BE2C (cell line): ENCODE measurements around the gene MPRIP.

Experiments used
- DNase-seq: peaks from one replicate; pipeline ENCODE4 v3.0.0-alpha.2; 2020
- H3K27me3 ChIP-seq: fragments of 250-450 bp; sonication (Bioruptor Pico); 2 replicates; pipeline ENCODE4 v1.5.1; 2020; ENCODE audit warnings: mild to moderate bottlenecking
- H3K36me3 ChIP-seq: fragments of 250-450 bp; sonication (Bioruptor Pico); 2 replicates; pipeline ENCODE4 v1.5.1; 2020; ENCODE audit warnings: mild to moderate bottlenecking
- H3K4me1 ChIP-seq: fragments of 250-450 bp; sonication (Bioruptor Pico); 2 replicates; pipeline ENCODE4 v1.5.1; 2020
- H3K4me3 ChIP-seq: 2 replicates; pipeline ENCODE4 v1.5.1; 2011; ENCODE audit warnings: low read depth, low read length
- H3K9me3 ChIP-seq: fragments of 250-450 bp; sonication (Bioruptor Pico); 2 replicates; pipeline ENCODE4 v1.5.1; 2020
- TF ChIP-seq, protein P1 (sequence below): IDR thresholded peaks from 2 replicates; pipeline ENCODE4 v1.5.1; 2012; ENCODE audit warnings: mild to moderate bottlenecking, low read depth, low read length

MPRIP gene

DNA sequence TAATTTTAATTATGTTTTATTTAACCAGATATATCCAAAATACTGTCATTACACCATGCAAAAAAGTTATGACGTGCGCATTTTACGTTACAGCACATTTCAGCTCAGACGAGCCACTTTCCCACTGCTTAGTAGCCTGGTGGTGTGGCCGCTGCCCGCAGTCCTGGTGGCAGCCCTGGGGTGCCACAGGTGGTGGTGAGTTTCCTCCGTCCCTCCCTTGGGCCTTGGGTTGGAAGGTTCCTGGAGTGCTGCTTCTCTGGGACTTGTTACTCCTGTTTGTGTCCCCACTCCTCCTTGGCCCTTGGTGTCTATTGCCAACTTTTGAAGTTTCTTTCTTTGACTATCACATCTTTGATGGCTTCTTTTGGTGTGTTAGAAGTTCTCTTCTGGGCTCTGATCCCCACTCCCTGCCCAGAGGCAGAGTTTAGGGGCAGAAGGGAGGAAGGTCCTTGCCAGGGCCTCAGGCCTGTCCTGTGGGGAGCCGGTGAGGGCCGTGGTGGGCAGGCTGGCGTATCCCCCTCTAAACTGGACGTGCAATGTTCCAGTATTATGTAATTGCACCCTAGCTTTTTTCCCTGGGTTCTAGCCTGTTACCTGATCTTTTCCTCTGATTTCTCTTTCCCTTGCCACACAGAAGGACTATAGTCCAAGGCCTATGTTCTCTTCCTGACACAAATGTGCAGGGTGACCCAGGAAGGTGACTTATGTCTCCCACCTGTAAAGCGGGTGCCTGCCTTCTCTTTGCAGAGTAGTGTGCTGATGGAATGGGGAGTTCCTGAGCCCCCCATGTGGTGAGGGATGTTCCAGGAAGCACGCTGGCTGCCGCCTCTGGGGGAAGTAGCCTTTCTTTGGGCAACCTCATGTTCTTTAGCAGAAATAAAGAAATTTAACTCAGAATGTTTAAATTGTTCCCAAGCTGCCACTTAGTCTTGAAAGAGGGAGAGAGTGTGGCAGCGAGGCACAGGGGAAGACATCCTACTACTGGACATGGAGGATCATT lies 8.4 kb downstream of the MPRIP start:
- no peaks in the 10 kb centered on the region for H3K36me3 ChIP-seq
- no peak for DNase-seq
- no peaks in the 10 kb centered on the region for H3K4me1 ChIP-seq
- no peaks in the 10 kb centered on the region for H3K27me3 ChIP-seq
- TF ChIP-seq, protein P1, sequence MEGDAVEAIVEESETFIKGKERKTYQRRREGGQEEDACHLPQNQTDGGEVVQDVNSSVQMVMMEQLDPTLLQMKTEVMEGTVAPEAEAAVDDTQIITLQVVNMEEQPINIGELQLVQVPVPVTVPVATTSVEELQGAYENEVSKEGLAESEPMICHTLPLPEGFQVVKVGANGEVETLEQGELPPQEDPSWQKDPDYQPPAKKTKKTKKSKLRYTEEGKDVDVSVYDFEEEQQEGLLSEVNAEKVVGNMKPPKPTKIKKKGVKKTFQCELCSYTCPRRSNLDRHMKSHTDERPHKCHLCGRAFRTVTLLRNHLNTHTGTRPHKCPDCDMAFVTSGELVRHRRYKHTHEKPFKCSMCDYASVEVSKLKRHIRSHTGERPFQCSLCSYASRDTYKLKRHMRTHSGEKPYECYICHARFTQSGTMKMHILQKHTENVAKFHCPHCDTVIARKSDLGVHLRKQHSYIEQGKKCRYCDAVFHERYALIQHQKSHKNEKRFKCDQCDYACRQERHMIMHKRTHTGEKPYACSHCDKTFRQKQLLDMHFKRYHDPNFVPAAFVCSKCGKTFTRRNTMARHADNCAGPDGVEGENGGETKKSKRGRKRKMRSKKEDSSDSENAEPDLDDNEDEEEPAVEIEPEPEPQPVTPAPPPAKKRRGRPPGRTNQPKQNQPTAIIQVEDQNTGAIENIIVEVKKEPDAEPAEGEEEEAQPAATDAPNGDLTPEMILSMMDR: no peak
- H3K9me3 ChIP-seq: no peaks in the 10 kb centered on the region
- H3K4me3 ChIP-seq: no peak overlapping the region

DNA sequence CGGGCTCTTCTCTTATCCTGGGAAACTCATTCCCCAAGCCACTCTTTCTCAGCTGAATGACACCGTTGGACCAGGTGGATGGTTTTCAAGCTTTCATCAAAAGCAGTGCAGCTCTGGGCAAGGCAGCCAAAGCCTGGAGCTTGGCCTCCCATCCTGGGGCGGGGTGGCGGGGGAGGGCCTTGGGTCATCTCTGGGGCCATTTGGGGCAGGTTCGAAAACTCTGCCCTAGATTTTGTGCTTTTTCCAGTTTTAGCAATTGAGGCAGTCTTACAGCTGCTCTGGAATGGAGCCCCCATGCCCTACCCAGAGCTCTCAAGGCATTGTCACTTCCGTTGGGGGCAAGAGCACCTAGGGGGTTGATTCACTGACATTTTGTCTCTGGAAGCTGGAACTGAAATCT lies 9.1 kb downstream of the MPRIP start:
- no peaks in the 10 kb centered on the region for H3K4me1 ChIP-seq
- H3K9me3 ChIP-seq: no peaks in the 10 kb centered on the region
- H3K27me3 ChIP-seq: no peaks in the 10 kb centered on the region
- TF ChIP-seq, protein P1: no peak
- no peak overlapping the region for H3K4me3 ChIP-seq
- no peak for DNase-seq
- H3K36me3 ChIP-seq: no peaks in the 10 kb centered on the region

DNA sequence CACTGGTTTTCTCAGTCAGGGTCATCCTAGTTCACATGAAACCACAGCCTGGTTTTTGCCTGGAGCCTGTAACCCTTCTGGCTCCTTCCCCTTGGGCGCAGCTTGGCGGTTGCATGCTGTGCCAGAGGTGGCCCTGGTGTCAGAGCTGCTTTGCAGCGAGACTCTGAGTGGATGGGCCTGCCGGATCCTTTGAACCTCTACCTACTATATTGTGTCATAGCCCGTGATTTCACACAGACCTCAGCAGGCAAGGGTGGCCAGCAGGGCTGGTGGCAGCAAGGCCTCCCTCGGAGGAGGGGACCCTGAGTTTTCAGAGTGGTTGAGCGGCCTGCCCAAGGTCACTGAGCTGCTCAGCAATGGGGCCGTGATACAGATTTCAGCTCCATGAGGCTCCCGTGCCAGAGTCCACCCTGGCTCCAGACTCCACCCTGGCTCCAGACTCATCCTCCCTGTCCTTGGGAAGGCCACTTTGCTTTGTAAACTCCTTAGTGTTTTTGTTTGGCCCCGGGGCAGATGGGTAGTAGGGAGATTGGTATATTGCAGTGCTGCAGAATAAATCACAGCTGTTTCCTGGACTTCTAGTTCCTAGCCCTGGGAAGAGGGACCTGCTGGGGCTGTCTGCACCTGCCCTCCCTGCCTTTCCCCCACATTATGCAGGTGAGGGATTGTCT lies 9.7 kb downstream of the MPRIP start:
- TF ChIP-seq, protein P1: no peak
- no peaks in the 10 kb centered on the region for H3K36me3 ChIP-seq
- DNase-seq: no peak
- no peaks in the 10 kb centered on the region for H3K9me3 ChIP-seq
- H3K27me3 ChIP-seq: no peaks in the 10 kb centered on the region
- no peak overlapping the region for H3K4me3 ChIP-seq
- H3K4me1 ChIP-seq: no peaks in the 10 kb centered on the region; the same call in 1 of the 2 replicates

DNA sequence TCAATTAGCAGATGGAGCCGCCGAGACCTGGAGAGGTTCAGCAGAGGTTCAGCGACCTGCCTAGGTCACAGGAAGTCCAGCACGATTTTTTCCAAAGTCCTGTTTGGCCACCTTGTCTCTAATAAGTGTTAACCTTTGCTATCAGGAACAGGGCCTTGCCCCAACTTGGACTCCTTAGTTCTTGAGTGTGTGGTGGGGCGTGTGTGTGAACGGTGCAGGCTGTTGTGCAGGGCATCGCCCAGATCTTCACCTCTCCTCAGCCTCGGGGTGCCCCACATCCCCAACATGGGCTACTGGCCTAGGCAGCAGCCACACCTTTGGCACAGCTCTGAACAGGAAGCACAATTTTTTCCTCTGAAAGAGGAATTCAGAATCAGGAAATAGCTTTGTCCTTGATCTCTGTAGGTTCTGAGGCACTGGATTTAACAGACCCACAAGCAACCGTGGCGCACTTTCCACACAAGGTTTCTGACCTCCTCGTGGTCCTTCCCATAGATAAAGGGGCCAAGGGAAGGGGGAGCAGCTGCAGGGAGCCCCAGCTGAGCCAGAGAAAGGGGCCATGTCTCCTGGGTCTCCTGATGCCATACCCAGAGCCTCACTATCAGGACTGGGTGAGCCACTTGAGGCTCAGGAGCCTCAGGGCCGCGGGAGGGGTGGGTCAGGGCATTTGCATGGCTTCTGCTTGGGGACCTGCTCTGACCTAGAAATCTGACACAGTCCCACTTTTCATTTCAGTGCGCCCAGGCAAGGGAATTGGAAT lies 10.4 kb downstream of the MPRIP start:
- Histone ChIP-seq H3K36me3 (no peaks in the 10 kb centered on the region), H3K4me3 (no peak overlapping the region)

DNA sequence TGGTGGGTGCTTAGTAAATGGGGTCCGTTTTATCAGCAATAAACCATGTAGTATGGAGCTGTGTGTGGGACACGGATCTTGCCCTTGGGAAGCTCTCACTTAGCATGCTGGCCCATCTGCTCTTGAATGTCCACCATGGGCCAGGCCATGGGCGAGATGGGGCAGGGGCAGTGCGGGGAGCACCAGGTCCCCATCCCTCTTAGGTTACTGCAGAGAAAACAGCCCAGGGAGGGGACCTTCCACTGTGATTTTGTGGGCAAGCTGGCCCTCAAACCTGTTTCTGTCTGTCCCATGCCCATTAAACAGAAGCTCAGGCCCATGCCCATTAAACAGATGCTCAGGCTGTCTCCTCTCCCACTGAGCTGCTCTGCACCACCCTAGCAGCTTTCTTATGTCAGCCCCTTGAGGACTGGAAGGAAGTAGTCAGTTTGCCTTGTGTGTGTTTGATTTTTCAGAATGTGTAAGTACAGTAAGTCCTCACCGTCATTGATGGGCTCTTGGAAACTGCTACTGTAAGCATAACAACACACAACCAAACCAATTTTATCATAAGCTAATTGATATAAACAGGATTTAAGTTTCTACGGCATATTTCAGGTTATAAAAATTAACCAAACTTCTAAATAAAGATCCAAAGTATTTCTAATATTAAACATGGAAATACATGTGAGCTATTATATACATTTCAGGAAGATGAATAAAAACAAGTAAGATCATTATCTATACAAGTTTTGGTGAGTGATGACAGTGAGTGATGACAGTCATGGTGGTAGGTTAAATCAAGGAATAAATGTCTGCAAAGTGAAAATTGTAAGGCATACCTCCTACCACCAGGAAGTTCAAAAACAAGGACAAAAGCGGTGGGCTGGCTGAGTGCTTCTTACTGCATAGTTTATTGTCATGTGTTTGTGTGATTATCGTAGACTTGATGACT lies 11.5 kb downstream of the MPRIP start:
- Histone ChIP-seq H3K9me3 (no peaks in the 10 kb centered on the region), H3K27me3 (no peaks in the 10 kb centered on the region), H3K4me3 (no peak overlapping the region), H3K4me1 (no peaks in the 10 kb centered on the region; the same call in 1 of the 2 replicates), H3K36me3 (no peaks in the 10 kb centered on the region)
- TF ChIP-seq, protein P1: no peak
- no peak for DNase-seq

More for the DNA sequence above, 10.4 kb downstream of the MPRIP start:
- Histone ChIP-seq H3K4me1 (no peaks in the 10 kb centered on the region; the same call in 1 of the 2 replicates), H3K9me3 (no peaks in the 10 kb centered on the region), H3K27me3 (no peaks in the 10 kb centered on the region)
- no peak for DNase-seq
- TF ChIP-seq, protein P1: no peak
